Neural progenitor cell (in vitro differentiated cells): ENCODE data around the gene FKBP14.

Source experiments
- CTCF ChIP-seq: fragments of 200-600 bp; sonication (generic); IDR thresholded peaks from 2 replicates; pipeline ENCODE4 v1.5.1; 2017; ENCODE audit warnings: antibody characterized with exemption, mild to moderate bottlenecking
- EZH2 ChIP-seq: fragments of 200-600 bp; sonication (generic); IDR thresholded peaks from 2 replicates; pipeline ENCODE4 v1.6.1; 2017; ENCODE audit warnings: antibody characterized with exemption, mild to moderate bottlenecking, moderate library complexity

GRCh38 chr7:30041526-30042269 is 15.2 kb upstream of the FKBP14 start:
- TF ChIP-seq CTCF, result no peak
- no peak for TF ChIP-seq EZH2
